Measurements from ENCODE around the gene BCR.
A peak's percentile ranks its signal among the peaks of the same experiment; 100 is the strongest.

BCR gene
- long read RNA-seq, full-length matches to known transcripts: 16 of 85 reads
- long read RNA-seq, partial matches to known transcripts: 19 of 85 reads
- long read RNA-seq, other reads (novel, unspliced or antisense): 50 of 85 reads

DNA sequence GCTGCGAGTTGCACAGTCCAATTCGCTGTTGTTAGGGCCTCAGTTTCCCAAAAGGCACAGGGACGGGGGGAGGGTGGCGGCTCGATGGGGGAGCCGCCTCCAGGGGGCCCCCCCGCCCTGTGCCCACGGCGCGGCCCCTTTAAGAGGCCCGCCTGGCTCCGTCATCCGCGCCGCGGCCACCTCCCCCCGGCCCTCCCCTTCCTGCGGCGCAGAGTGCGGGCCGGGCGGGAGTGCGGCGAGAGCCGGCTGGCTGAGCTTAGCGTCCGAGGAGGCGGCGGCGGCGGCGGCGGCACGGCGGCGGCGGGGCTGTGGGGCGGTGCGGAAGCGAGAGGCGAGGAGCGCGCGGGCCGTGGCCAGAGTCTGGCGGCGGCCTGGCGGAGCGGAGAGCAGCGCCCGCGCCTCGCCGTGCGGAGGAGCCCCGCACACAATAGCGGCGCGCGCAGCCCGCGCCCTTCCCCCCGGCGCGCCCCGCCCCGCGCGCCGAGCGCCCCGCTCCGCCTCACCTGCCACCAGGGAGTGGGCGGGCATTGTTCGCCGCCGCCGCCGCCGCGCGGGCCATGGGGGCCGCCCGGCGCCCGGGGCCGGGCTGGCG is at the start of gene BCR:
BCR (plus strand) TSS at position 209 of the 592 bp plus-strand sequence. CDS start 452 bp downstream, outside the sequence.
- DNase-seq (ENCODE audit: low read depth in 1 of 2, low spot score in 1 of 2): peak in 1 of 2 experiments; percentile 48
- peak within 1 kb of the TSS; percentile 66 for H3K27ac ChIP-seq (replicated peaks)
- no peak for TF ChIP-seq SPI1 (IDR thresholded peaks at IDR 0.05; ENCODE audit: borderline replicate concordance, low read depth)
- TF ChIP-seq, protein P1, sequence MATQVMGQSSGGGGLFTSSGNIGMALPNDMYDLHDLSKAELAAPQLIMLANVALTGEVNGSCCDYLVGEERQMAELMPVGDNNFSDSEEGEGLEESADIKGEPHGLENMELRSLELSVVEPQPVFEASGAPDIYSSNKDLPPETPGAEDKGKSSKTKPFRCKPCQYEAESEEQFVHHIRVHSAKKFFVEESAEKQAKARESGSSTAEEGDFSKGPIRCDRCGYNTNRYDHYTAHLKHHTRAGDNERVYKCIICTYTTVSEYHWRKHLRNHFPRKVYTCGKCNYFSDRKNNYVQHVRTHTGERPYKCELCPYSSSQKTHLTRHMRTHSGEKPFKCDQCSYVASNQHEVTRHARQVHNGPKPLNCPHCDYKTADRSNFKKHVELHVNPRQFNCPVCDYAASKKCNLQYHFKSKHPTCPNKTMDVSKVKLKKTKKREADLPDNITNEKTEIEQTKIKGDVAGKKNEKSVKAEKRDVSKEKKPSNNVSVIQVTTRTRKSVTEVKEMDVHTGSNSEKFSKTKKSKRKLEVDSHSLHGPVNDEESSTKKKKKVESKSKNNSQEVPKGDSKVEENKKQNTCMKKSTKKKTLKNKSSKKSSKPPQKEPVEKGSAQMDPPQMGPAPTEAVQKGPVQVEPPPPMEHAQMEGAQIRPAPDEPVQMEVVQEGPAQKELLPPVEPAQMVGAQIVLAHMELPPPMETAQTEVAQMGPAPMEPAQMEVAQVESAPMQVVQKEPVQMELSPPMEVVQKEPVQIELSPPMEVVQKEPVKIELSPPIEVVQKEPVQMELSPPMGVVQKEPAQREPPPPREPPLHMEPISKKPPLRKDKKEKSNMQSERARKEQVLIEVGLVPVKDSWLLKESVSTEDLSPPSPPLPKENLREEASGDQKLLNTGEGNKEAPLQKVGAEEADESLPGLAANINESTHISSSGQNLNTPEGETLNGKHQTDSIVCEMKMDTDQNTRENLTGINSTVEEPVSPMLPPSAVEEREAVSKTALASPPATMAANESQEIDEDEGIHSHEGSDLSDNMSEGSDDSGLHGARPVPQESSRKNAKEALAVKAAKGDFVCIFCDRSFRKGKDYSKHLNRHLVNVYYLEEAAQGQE (IDR thresholded peaks at IDR 0.05; ENCODE audit: insufficient replicate concordance, low read depth): no peak
- TF ChIP-seq GABPA (IDR thresholded peaks at IDR 0.05; ENCODE audit: low read depth): no peak
- TF ChIP-seq POLR2AphosphoS5 (IDR thresholded peaks at IDR 0.05; ENCODE audit: low read depth): no peak
- TF ChIP-seq, protein P2, sequence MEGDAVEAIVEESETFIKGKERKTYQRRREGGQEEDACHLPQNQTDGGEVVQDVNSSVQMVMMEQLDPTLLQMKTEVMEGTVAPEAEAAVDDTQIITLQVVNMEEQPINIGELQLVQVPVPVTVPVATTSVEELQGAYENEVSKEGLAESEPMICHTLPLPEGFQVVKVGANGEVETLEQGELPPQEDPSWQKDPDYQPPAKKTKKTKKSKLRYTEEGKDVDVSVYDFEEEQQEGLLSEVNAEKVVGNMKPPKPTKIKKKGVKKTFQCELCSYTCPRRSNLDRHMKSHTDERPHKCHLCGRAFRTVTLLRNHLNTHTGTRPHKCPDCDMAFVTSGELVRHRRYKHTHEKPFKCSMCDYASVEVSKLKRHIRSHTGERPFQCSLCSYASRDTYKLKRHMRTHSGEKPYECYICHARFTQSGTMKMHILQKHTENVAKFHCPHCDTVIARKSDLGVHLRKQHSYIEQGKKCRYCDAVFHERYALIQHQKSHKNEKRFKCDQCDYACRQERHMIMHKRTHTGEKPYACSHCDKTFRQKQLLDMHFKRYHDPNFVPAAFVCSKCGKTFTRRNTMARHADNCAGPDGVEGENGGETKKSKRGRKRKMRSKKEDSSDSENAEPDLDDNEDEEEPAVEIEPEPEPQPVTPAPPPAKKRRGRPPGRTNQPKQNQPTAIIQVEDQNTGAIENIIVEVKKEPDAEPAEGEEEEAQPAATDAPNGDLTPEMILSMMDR (IDR thresholded peaks at IDR 0.05; ENCODE audit: insufficient read depth, low read length): no peak
- H3K4me3 ChIP-seq (replicated peaks; ENCODE audit: insufficient read depth, low read length): peak within 1 kb of the TSS; percentile 82
- H3K27me3 ChIP-seq (ENCODE audit: insufficient read depth, poor library complexity, severe bottlenecking): no peaks in the 10 kb centered on the region

DNA sequence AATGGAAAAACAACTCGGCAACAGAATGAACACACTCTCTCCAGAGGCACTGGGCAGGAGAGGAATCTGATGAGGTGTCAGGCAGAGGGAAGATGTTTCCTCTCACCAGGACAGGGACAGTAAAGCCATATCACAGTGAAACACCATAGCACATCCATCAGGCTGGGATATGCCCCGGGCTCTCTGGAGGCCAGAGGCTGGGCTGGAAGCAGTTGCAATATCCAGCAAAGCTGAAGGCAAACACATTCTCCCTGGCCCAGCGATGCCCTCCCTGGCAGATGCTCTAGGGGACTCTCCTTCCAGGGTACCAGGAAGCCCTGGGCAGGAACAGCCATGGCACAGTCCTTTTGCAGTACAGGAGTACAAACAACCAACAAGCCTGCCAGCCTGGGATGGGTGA is 49.6 kb upstream of the BCR start:
- Histone ChIP-seq H3K27ac (replicated peaks) (no peak overlapping the region), H3K27me3 (ENCODE audit: insufficient read depth, poor library complexity, severe bottlenecking) (no peaks in the 10 kb centered on the region), H3K4me3 (replicated peaks; ENCODE audit: insufficient read depth, low read length) (no peak overlapping the region)
- no peak for DNase-seq (ENCODE audit: low read depth in 1 of 2, low spot score in 1 of 2)
- no peak for TF ChIP-seq SPI1 (IDR thresholded peaks at IDR 0.05; ENCODE audit: borderline replicate concordance, low read depth)
- no peak for TF ChIP-seq GABPA (IDR thresholded peaks at IDR 0.05; ENCODE audit: low read depth)

DNA sequence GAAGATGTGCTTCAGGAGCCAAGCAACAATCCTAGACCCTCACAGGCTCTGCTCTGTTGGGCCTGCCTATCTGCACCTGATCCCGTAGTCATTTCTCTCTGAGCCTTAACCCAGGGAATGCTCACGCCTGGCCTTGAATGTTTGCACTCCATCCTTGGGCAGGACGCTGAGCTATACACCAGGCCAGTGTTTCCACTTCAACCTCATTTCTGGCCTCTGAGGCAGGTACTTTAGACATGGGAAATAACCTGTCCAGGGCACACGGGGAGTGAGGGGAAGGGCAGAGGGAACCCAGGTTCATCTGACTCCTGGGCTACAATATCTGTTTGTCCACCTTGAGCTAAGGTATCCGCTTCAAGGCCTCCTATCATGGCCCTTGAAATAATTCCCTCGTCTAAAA is 48.4 kb upstream of the BCR start:
- H3K4me3 ChIP-seq (replicated peaks; ENCODE audit: insufficient read depth, low read length): no peak overlapping the region
- TF ChIP-seq, protein P2 (IDR thresholded peaks at IDR 0.05; ENCODE audit: insufficient read depth, low read length): no peak
- TF ChIP-seq SPI1 (IDR thresholded peaks at IDR 0.05; ENCODE audit: borderline replicate concordance, low read depth) (no peak), GABPA (IDR thresholded peaks at IDR 0.05; ENCODE audit: low read depth) (no peak), POLR2AphosphoS5 (IDR thresholded peaks at IDR 0.05; ENCODE audit: low read depth) (no peak)
- TF ChIP-seq, protein P1 (IDR thresholded peaks at IDR 0.05; ENCODE audit: insufficient replicate concordance, low read depth): no peak
- H3K27me3 ChIP-seq (ENCODE audit: insufficient read depth, poor library complexity, severe bottlenecking): no peaks in the 10 kb centered on the region
- no peak for DNase-seq (ENCODE audit: low read depth in 1 of 2, low spot score in 1 of 2)
- H3K27ac ChIP-seq (replicated peaks): no peak overlapping the region

DNA sequence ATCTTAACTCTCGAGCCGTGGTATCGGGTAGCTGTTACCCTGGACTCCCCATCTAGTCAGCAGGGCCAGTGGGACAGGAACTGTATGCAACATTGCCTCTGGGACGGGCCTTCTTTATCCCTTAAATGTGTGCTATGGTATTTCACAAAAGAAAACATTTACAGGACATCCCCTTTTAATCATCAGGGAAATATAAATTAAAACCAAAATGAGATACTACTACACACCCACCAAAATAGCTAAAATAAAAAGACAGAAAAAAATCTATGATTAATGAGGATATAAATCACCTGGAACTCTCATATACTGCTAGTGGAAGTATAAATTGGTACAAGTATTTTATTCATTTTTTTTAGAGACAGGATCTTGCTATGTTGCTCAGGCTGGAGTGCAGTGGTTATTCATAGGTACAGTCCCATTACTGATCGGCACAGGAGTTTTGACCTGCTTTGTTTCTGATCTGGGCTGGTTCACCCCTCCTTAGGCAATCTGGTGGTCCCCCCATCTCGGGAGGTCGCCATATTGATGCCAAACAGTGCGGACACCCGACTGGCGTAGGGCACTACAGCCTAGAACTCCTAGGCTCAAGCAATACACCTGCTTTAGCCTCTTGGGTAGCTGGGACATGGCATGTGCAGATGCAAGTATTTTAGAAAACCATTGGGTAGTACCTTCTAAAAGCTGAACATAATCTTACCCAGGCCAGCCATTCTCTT is 47.8 kb upstream of the BCR start:
- no peak for DNase-seq (ENCODE audit: low read depth in 1 of 2, low spot score in 1 of 2)
- TF ChIP-seq, protein P2 (IDR thresholded peaks at IDR 0.05; ENCODE audit: insufficient read depth, low read length): no peak
- TF ChIP-seq GABPA (IDR thresholded peaks at IDR 0.05; ENCODE audit: low read depth): no peak
- TF ChIP-seq, protein P1 (IDR thresholded peaks at IDR 0.05; ENCODE audit: insufficient replicate concordance, low read depth): no peak
- no peak for TF ChIP-seq SPI1 (IDR thresholded peaks at IDR 0.05; ENCODE audit: borderline replicate concordance, low read depth)
- no peak for TF ChIP-seq POLR2AphosphoS5 (IDR thresholded peaks at IDR 0.05; ENCODE audit: low read depth)
- H3K27me3 ChIP-seq (ENCODE audit: insufficient read depth, poor library complexity, severe bottlenecking): no peaks in the 10 kb centered on the region
- no peak overlapping the region for H3K4me3 ChIP-seq (replicated peaks; ENCODE audit: insufficient read depth, low read length)
- H3K27ac ChIP-seq (replicated peaks): no peak overlapping the region
